NT2/D1 (cell line): Measurements from ENCODE around the gene LIN28B.
"Not testable (repeated sequence)": the region's sequence is repeated elsewhere in the genome, so short reads cannot be mapped to it uniquely, and the experiment has no call there.

Source experiments
- DNase-seq: peaks from one replicate; pipeline ENCODE4 v3.0.0-alpha.2; 2011; ENCODE audit warnings: low read depth, low spot score
- H3K27me3 ChIP-seq: 2 replicates; pipeline ENCODE4 v1.6.0; 2011; ENCODE audit warnings: mild to moderate bottlenecking; ENCODE audit not compliant: insufficient read length, insufficient read depth
- H3K36me3 ChIP-seq: 2 replicates; pipeline ENCODE4 v1.6.1; 2011; ENCODE audit warnings: mild to moderate bottlenecking, low read length, mixed read lengths; ENCODE audit not compliant: insufficient read depth, insufficient read length
- H3K4me1 ChIP-seq: 2 replicates; pipeline ENCODE4 v1.5.1; 2011; ENCODE audit not compliant: insufficient read depth, insufficient read length
- H3K4me3 ChIP-seq: 2 replicates; pipeline ENCODE4 v1.5.1; 2011; ENCODE audit warnings: low read depth; ENCODE audit not compliant: insufficient read length
- H3K9ac ChIP-seq: 2 replicates; pipeline ENCODE4 v1.6.0; 2011; ENCODE audit warnings: low read depth; ENCODE audit not compliant: insufficient read length
- H3K9me3 ChIP-seq: 2 replicates; pipeline ENCODE4 v1.5.1; 2011; ENCODE audit warnings: mild to moderate bottlenecking, low read length; ENCODE audit not compliant: insufficient read depth
- SUZ12 ChIP-seq: IDR thresholded peaks from 2 replicates; pipeline ENCODE4 v1.6.1; 2011; ENCODE audit not compliant: insufficient read length, insufficient read depth; ENCODE audit errors: extremely low read depth
- YY1 ChIP-seq: IDR thresholded peaks from 2 replicates; pipeline ENCODE4 v1.6.1; 2011; ENCODE audit not compliant: insufficient read length, insufficient read depth
- ZNF274 ChIP-seq: IDR thresholded peaks from 2 replicates; pipeline ENCODE4 v1.6.1; 2011; ENCODE audit warnings: mild to moderate bottlenecking, low read depth, low read length

Gene LIN28B

GRCh38 chr6:104983776-104984175 lies 26.9 kb downstream of the LIN28B start:
- no peak for DNase-seq
- TF ChIP-seq ZNF274: no peak
- TF ChIP-seq SUZ12: no peak
- TF ChIP-seq YY1: no peak
- H3K9me3 ChIP-seq: no peaks in the 10 kb centered on the region
- peaks cover 2% of the 10 kb centered on the region for H3K36me3 ChIP-seq
- no peaks in the 10 kb centered on the region for H3K27me3 ChIP-seq
- no peak overlapping the region for H3K9ac ChIP-seq
- H3K4me1 ChIP-seq: no peaks in the 10 kb centered on the region
- H3K4me3 ChIP-seq: no peak overlapping the region

- DNase-seq: no peak
- peaks cover 2% of the 10 kb centered on the region for H3K36me3 ChIP-seq
- TF ChIP-seq YY1 (no peak), ZNF274 (no peak), SUZ12 (no peak)
- no peaks in the 10 kb centered on the region for H3K4me1 ChIP-seq
- H3K9ac ChIP-seq: no peak overlapping the region
- H3K27me3 ChIP-seq: no peaks in the 10 kb centered on the region
- no peak overlapping the region for H3K4me3 ChIP-seq
- H3K9me3 ChIP-seq: no peaks in the 10 kb centered on the region; the same call in 1 of the 2 replicates
Observed at GRCh38 chr6:104984831-104985230, 27.9 kb downstream of the LIN28B start.

- DNase-seq, H3K36me3 ChIP-seq, H3K9me3 ChIP-seq, H3K27me3 ChIP-seq, H3K4me3 ChIP-seq, H3K9ac ChIP-seq, H3K4me1 ChIP-seq: not testable (repeated sequence)
Observed at GRCh38 chr6:104985875-104986274, 29.0 kb downstream of the LIN28B start.

GRCh38 chr6:104986625-104987024 lies 29.7 kb downstream of the LIN28B start:
- TF ChIP-seq SUZ12 (no peak), ZNF274 (no peak), YY1 (no peak)
- no peak for DNase-seq
- Histone ChIP-seq H3K4me1 (no peaks in the 10 kb centered on the region), H3K9ac (no peak overlapping the region), H3K27me3 (no peaks in the 10 kb centered on the region), H3K4me3 (no peak overlapping the region), H3K36me3 (peaks cover 2% of the 10 kb centered on the region), H3K9me3 (no peaks in the 10 kb centered on the region; the same call in none of the 2 replicates)

GRCh38 chr6:104987218-104987617 lies 30.3 kb downstream of the LIN28B start:
- H3K9me3 ChIP-seq: no peaks in the 10 kb centered on the region; the same call in none of the 2 replicates
- no peak overlapping the region for H3K9ac ChIP-seq
- H3K4me3 ChIP-seq: no peak overlapping the region
- DNase-seq: no peak
- TF ChIP-seq SUZ12 (no peak), YY1 (no peak), ZNF274 (no peak)
- peaks cover 4% of the 10 kb centered on the region for H3K36me3 ChIP-seq
- H3K4me1 ChIP-seq: no peaks in the 10 kb centered on the region
- H3K27me3 ChIP-seq: no peaks in the 10 kb centered on the region

- Histone ChIP-seq H3K4me1 (no peaks in the 10 kb centered on the region), H3K4me3 (no peak overlapping the region), H3K27me3 (no peaks in the 10 kb centered on the region), H3K9ac (no peak overlapping the region), H3K9me3 (no peaks in the 10 kb centered on the region; the same call in none of the 2 replicates), H3K36me3 (peaks cover 6% of the 10 kb centered on the region)
- no peak for DNase-seq
- TF ChIP-seq YY1 (no peak), ZNF274 (no peak), SUZ12 (no peak)
Observed at GRCh38 chr6:104990085-104990484, 33.2 kb downstream of the LIN28B start.

GRCh38 chr6:104991062-104991461 lies 34.2 kb downstream of the LIN28B start:
- not testable (repeated sequence) for H3K27me3 ChIP-seq, H3K9ac ChIP-seq, H3K9me3 ChIP-seq, H3K36me3 ChIP-seq, DNase-seq, H3K4me1 ChIP-seq, H3K4me3 ChIP-seq

GRCh38 chr6:104993576-104993975 lies 36.7 kb downstream of the LIN28B start:
- not testable (repeated sequence) for H3K36me3 ChIP-seq, H3K9ac ChIP-seq, H3K4me3 ChIP-seq, H3K9me3 ChIP-seq, H3K4me1 ChIP-seq, H3K27me3 ChIP-seq, DNase-seq
